DND-41 (cell line): ENCODE data around the gene SYDE2.

Experiments used
- ATAC-seq: fragments of 200-7000 bp; cut with Tn5 transposase; 3 replicates; pipeline ENCODE4 v1.9.1; 2021; ENCODE audit warnings: low read depth; ENCODE audit not compliant: insufficient read depth
- DNase-seq: peaks from one replicate; pipeline ENCODE4 v3.0.0-alpha.2; 2020
- H2AFZ ChIP-seq: 2 replicates; pipeline ENCODE4 v1.6.0; 2012; ENCODE audit warnings: low read depth, low read length
- H3K27ac ChIP-seq: 2 replicates; pipeline ENCODE4 v1.5.1; 2012; ENCODE audit warnings: low read length, inconsistent platforms
- H3K27me3 ChIP-seq: fragments of 200-600 bp; sonication (generic); 2 replicates; pipeline ENCODE4 v1.6.0; 2012; ENCODE audit warnings: low read length, mild to moderate bottlenecking, inconsistent platforms; ENCODE audit not compliant: insufficient read depth, poor library complexity
- H3K36me3 ChIP-seq: 2 replicates; pipeline ENCODE4 v1.5.1; 2012; ENCODE audit warnings: low read length, inconsistent platforms; ENCODE audit not compliant: insufficient read depth
- H3K4me1 ChIP-seq: 2 replicates; pipeline ENCODE4 v1.5.1; 2012; ENCODE audit warnings: mild to moderate bottlenecking, low read length; ENCODE audit not compliant: insufficient read depth
- H3K4me2 ChIP-seq: 2 replicates; pipeline ENCODE4 v1.6.0; 2012; ENCODE audit warnings: mild to moderate bottlenecking, moderate library complexity, low read length, inconsistent platforms; ENCODE audit not compliant: insufficient read depth
- H3K4me3 ChIP-seq, 2 experiments: fragments of 200-600 bp in 1 of 2; shearing (Covaris generic) in 1 of 2; 2 replicates each; pipeline ENCODE4 v1.5.1; 2012 to 2016; ENCODE audit warnings: inconsistent platforms in 2 of 2, low read length in 2 of 2, mild to moderate bottlenecking in 2 of 2, low read depth in 1 of 2, moderate library complexity in 1 of 2
- H3K79me2 ChIP-seq: 2 replicates; pipeline ENCODE4 v1.6.0; 2012; ENCODE audit warnings: low read length, inconsistent platforms; ENCODE audit not compliant: insufficient read depth
- H3K9ac ChIP-seq: 2 replicates; pipeline ENCODE4 v1.6.0; 2012; ENCODE audit warnings: low read depth, mild to moderate bottlenecking, inconsistent platforms, low read length, moderate library complexity
- H3K9me3 ChIP-seq: 2 replicates; pipeline ENCODE4 v1.5.1; 2012; ENCODE audit warnings: low read length, moderate library complexity, mild to moderate bottlenecking, inconsistent platforms; ENCODE audit not compliant: insufficient read depth, severe bottlenecking
- H4K20me1 ChIP-seq: 2 replicates; pipeline ENCODE4 v1.6.0; 2012; ENCODE audit warnings: low read length; ENCODE audit not compliant: insufficient read depth
- EZH2 ChIP-seq: IDR thresholded peaks from 3 replicates; pipeline ENCODE4 v1.6.1; 2012; ENCODE audit warnings: borderline replicate concordance, low read depth, mild to moderate bottlenecking, moderate library complexity, low read length, inconsistent platforms; ENCODE audit not compliant: severe bottlenecking
- TF ChIP-seq, protein P1 (sequence below): IDR thresholded peaks from 2 replicates; pipeline ENCODE4 v1.5.1; 2012; ENCODE audit warnings: borderline replicate concordance, low read length, moderate library complexity, mild to moderate bottlenecking; ENCODE audit not compliant: poor library complexity, severe bottlenecking; ENCODE audit errors: extremely low read depth

SYDE2 gene

GRCh38 chr1:85244271-85245061, 43.6 kb upstream of the SYDE2 start:
- Histone ChIP-seq H3K27me3 (no peaks in the 10 kb centered on the region), H3K79me2 (no peaks in the 10 kb centered on the region), H3K27ac (peak overlapping the region; percentile 63), H3K9ac (peak overlapping the region; percentile 29; the same call in 1 of the 2 replicates), H3K4me3 (no peak overlapping the region), H2AFZ (peak overlapping the region; percentile 75), H4K20me1 (no peaks in the 10 kb centered on the region), H3K4me1 (peaks cover 32% of the 10 kb centered on the region), H3K36me3 (no peaks in the 10 kb centered on the region), H3K4me2 (peak overlapping the region; percentile 20), H3K9me3 (no peaks in the 10 kb centered on the region)
- TF ChIP-seq, protein P1, sequence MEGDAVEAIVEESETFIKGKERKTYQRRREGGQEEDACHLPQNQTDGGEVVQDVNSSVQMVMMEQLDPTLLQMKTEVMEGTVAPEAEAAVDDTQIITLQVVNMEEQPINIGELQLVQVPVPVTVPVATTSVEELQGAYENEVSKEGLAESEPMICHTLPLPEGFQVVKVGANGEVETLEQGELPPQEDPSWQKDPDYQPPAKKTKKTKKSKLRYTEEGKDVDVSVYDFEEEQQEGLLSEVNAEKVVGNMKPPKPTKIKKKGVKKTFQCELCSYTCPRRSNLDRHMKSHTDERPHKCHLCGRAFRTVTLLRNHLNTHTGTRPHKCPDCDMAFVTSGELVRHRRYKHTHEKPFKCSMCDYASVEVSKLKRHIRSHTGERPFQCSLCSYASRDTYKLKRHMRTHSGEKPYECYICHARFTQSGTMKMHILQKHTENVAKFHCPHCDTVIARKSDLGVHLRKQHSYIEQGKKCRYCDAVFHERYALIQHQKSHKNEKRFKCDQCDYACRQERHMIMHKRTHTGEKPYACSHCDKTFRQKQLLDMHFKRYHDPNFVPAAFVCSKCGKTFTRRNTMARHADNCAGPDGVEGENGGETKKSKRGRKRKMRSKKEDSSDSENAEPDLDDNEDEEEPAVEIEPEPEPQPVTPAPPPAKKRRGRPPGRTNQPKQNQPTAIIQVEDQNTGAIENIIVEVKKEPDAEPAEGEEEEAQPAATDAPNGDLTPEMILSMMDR, result peak; percentile 34
- TF ChIP-seq EZH2, result no peak
- peak; percentile 42 for DNase-seq
- peak; percentile 85 for ATAC-seq

DNA sequence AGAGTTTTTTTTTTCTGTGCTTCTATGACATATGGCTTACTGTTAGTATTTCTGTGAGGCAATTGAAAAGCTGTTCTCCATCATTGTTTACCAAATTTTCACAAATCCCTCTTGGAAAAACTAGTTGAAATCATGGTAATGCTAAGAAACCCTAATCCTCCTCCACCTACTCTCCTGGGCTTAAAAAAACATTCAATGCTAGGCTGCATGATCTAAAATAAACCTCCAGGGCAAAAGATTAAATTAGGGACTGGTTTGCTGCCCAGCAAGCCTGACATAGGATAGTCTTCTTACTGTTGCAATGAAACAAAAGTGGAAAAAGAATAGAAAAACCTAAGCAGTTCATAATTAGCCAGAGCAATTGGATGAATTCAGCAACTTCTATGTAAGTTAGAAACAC, 42.6 kb upstream of the SYDE2 start:
- no peaks in the 10 kb centered on the region for H3K9me3 ChIP-seq
- H3K27me3 ChIP-seq, result no peaks in the 10 kb centered on the region
- H4K20me1 ChIP-seq, result no peaks in the 10 kb centered on the region
- ATAC-seq (no peak), DNase-seq (no peak)
- peaks cover 32% of the 10 kb centered on the region for H3K4me1 ChIP-seq
- no peak overlapping the region for H3K9ac ChIP-seq
- H3K27ac ChIP-seq, result no peak overlapping the region
- no peak overlapping the region for H3K4me2 ChIP-seq
- no peak overlapping the region for H3K4me3 ChIP-seq
- no peaks in the 10 kb centered on the region for H3K79me2 ChIP-seq
- H3K36me3 ChIP-seq, result no peaks in the 10 kb centered on the region
- TF ChIP-seq, protein P1, result no peak
- no peak for TF ChIP-seq EZH2
- peak overlapping the region; percentile 47 for H2AFZ ChIP-seq

DNA sequence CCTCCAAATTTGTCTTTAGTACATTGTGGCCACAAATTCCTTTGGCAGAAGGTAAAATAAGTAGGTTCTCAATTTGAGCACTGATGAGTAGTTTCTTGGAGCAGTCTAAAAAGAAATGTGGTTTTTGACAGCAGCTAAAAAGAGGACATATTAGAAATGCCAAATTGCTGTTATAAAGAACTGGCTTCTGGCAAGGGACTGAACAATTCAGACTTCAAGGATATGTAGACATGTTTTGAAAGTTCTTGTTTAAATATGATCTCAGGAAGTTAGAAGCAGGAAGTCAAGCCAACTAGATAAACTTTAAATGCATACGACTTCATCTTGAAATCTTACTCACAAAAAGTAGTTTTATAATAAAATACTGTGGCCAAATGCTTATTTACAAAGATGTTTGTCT, 39.8 kb upstream of the SYDE2 start:
- Histone ChIP-seq H3K4me2 (no peak overlapping the region), H2AFZ (peak overlapping the region; percentile 33), H3K36me3 (no peaks in the 10 kb centered on the region), H3K4me1 (peaks cover 26% of the 10 kb centered on the region), H3K9ac (no peak overlapping the region), H3K4me3 (no peak overlapping the region), H4K20me1 (no peaks in the 10 kb centered on the region), H3K27ac (no peak overlapping the region), H3K79me2 (no peaks in the 10 kb centered on the region), H3K9me3 (no peaks in the 10 kb centered on the region), H3K27me3 (no peaks in the 10 kb centered on the region)
- ATAC-seq (no peak), DNase-seq (no peak)
- TF ChIP-seq, protein P1, result no peak
- TF ChIP-seq EZH2, result no peak
